ENCODE data around the gene MOCS1.

The MOCS1 gene

DNA sequence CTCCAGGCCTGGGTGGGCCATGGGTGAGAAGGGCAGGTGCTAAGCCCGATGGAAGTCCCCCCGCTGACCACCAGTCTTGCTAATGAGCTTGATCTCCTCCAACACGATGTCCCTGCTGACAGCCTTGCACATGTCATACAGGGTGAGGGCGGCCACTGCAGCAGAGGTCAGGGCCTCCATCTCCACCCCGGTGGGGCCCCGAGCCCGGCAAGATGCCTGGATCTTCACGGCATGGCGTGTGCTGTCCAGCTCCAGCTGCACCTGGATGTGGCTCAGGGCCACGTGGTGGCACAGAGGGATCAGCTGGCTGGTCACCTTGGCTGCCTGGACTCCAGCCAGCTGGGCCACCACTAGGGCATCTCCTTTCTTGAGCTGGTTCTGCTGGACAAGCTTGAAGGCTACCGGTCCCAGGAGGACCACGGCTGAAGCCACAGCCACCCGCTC lies 27.9 kb downstream of the MOCS1 start:
- H3K4me3 ChIP-seq (ENCODE audit: low read depth, low read length), result no peak overlapping the region
- TF ChIP-seq, protein P1, sequence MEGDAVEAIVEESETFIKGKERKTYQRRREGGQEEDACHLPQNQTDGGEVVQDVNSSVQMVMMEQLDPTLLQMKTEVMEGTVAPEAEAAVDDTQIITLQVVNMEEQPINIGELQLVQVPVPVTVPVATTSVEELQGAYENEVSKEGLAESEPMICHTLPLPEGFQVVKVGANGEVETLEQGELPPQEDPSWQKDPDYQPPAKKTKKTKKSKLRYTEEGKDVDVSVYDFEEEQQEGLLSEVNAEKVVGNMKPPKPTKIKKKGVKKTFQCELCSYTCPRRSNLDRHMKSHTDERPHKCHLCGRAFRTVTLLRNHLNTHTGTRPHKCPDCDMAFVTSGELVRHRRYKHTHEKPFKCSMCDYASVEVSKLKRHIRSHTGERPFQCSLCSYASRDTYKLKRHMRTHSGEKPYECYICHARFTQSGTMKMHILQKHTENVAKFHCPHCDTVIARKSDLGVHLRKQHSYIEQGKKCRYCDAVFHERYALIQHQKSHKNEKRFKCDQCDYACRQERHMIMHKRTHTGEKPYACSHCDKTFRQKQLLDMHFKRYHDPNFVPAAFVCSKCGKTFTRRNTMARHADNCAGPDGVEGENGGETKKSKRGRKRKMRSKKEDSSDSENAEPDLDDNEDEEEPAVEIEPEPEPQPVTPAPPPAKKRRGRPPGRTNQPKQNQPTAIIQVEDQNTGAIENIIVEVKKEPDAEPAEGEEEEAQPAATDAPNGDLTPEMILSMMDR (IDR thresholded peaks at IDR 0.05; ENCODE audit: borderline replicate concordance, insufficient read depth, low read depth, low read length), result no peak

DNA sequence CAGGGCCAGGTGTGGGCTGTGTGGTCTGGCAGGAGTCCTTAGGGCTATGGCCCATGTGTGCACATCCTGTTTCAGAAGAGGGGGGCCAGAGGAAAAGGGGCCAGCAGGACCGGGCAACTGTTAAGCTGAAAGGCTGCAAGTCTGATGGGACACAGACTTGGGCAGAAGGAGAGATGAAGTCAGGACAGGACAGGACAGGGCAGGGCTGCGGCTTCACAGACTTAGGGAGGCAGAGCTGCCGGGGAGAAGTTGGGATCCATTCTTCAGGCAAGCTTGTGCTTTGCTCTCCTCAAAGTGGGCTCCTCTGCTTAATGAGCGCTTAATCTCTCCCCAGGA lies 28.7 kb downstream of the MOCS1 start:
- H3K4me3 ChIP-seq (ENCODE audit: low read depth, low read length), result no peak overlapping the region
- TF ChIP-seq, protein P1 (IDR thresholded peaks at IDR 0.05; ENCODE audit: borderline replicate concordance, insufficient read depth, low read depth, low read length), result no peak

DNA sequence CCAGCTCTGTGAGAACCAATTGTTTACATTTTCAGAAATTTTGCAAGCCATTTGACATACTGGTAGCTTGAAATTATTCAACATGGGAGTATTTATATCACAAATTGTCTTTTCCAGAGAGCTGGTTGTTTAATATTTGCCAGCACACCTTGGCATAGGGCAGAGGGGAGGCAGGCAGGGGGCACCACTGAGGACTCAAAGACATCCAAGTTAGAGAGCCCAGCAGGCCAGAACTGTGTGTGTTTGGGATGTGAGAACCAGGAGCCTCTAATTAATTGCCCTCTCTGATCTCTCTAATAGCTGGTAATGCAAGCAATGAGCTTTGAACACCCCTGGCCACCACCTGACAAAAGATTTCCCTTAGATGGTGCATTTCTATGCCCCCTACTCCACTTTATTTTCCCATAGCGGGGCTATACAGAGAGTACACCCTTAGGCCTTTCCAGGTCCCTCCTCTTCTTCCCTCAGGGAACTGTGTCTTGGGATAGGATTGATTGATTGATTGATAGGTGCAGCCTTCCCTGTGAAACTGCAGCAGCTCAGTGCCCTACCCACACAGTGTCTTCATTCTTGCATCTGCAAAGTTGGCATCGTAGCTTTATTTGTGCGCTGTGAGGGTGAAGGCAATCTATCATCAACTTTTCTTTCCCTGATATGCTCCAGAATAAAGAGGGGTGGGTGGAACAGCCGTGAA lies 29.2 kb downstream of the MOCS1 start:
- no peak overlapping the region for H3K4me3 ChIP-seq (ENCODE audit: low read depth, low read length)
- TF ChIP-seq, protein P1 (IDR thresholded peaks at IDR 0.05; ENCODE audit: borderline replicate concordance, insufficient read depth, low read depth, low read length), result no peak

DNA sequence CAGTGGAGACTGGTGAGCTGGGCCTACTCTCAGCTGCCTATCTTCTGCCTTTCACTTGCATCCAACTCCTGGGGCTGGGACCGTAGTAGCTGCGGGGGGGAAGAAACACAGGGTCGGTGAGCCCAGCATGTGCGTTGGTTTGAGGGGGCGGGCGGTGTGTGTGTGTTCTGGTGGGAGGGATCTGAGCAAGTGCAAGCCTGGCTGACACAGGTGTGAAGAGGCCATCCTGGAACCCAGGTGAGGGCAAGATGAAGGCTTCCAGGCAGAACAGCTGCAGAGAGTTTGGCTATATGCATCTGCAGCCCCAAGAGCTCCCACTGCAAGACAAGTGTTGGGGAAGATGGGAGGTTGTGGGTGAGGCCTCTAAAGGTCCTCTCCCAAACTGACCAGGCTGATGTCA lies 30.6 kb downstream of the MOCS1 start:
- H3K4me3 ChIP-seq (ENCODE audit: low read depth, low read length), result no peak overlapping the region
- TF ChIP-seq, protein P1 (IDR thresholded peaks at IDR 0.05; ENCODE audit: borderline replicate concordance, insufficient read depth, low read depth, low read length), result no peak

DNA sequence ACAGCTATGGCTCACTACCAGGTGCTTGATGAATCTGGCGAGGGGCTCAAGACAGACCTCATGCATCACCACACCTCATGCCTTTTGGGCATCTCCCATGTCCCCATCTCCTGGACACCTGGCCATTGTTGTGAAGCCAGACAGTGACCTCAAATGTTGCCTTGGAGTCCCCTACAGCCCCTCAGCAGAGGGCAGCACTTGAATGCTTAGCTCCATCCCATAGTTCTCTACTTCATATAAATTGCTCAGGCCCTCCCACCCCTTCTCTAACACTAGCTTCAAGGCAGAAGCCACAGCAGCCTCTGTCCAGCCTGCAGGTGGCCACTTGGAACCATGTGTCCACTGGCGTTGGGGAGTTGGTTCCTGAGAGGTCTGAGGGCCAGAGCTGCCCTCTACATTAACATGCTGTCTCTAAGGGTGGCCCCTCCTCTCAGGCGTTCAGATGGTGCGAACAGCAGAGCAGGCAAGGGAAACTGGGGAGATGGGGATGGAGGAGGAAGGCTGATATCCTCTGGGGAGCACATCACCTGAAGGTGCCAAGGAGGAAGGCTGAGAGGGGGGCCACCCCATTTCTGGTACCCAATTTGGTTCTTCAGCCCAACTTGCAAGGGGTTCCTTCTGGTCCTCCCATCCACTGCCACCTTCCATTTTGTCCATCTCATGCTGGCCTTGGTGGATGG lies 31.3 kb downstream of the MOCS1 start:
- no peak overlapping the region for H3K4me3 ChIP-seq (ENCODE audit: low read depth, low read length)
- TF ChIP-seq, protein P1 (IDR thresholded peaks at IDR 0.05; ENCODE audit: borderline replicate concordance, insufficient read depth, low read depth, low read length), result no peak

DNA sequence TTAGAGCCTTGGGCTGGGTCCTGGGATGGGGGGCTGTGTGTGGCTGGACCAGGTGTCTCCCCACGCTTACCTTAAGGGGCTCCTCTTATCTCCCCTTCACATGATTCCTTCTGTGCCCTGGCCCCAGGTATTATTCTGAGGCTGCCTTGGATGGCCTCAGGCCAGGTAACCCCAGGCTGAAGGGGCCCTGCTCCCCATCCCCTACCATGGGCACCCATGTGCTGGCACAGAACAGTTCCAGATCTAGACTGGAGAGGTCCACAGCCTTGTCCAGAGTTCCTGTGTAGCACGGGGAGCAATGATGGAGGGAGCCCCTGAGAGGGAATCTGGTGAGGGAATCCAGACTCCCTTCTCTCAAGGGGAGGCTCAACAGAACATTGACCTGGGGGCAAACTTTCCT lies 32.1 kb downstream of the MOCS1 start:
- H3K4me3 ChIP-seq (ENCODE audit: low read depth, low read length), result no peak overlapping the region
- TF ChIP-seq, protein P1 (IDR thresholded peaks at IDR 0.05; ENCODE audit: borderline replicate concordance, insufficient read depth, low read depth, low read length), result no peak

DNA sequence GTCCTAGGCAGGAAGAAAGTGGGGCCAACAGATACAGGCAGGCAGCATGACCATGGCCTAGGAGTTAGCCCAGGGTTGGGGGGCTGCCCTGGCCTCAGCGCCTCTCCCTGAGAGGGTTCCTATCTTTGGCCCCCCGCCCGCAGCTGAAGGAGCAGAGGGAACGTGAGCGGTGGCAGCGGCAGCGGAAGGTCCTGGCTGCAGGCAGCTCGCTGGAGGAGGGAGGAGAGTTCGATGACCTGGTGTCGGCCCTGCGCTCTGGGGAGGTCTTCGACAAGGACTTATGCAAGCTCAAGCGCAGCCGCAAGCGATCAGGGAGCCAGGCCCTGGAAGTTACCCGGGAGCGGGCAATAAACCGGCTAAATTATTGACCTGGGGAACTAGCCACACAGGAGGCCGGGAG lies 32.6 kb downstream of the MOCS1 start:
- TF ChIP-seq, protein P1 (IDR thresholded peaks at IDR 0.05; ENCODE audit: borderline replicate concordance, insufficient read depth, low read depth, low read length), result no peak
- H3K4me3 ChIP-seq (ENCODE audit: low read depth, low read length), result no peak overlapping the region

Measured in GM12875 (cell line).